Gastrocnemius medialis (tissue), 4 donors: ENCODE measurements around the gene ZDHHC14. TPM values are rescaled to one million over a fixed set of nuclear protein-coding genes. Genes with fewer than 3 reads are reported as not detected.

Experiments used
- ATAC-seq, 2 donors: fragments of 150-250 bp; one replicate each; pipeline ENCODE4 v1.9.1; 2016
- DNase-seq, 2 donors: peaks; one replicate each; pipeline ENCODE4 v3.0.0-alpha.2; 2019
- H3K27ac ChIP-seq, 4 donors: fragments of 200-600 bp; sonication (generic); 1 replicate in 1 of 4; 2 replicates in 3 of 4; pipeline ENCODE4 v1.5.1; 2016 to 2018; ENCODE audit warnings: mild to moderate bottlenecking in 2 of 4, moderate library complexity in 1 of 4
- H3K27me3 ChIP-seq, 3 donors: fragments of 200-600 bp; sonication (generic) in 2 of 3; 1 replicate in 1 of 3; 2 replicates in 2 of 3; pipeline versions ENCODE4 v1.5.1 to v1.6.0; 2016 to 2019; ENCODE audit warnings: mild to moderate bottlenecking in 1 of 3, moderate library complexity in 1 of 3
- H3K36me3 ChIP-seq, 2 donors: fragments of 200-600 bp; sonication (generic) in 1 of 2; one replicate each; pipeline ENCODE4 v1.5.1; 2017 to 2018
- H3K4me1 ChIP-seq, 2 donors: fragments of 200-600 bp; sonication (generic) in 1 of 2; one replicate each; pipeline ENCODE4 v1.5.1; 2016 to 2017; ENCODE audit warnings: mild to moderate bottlenecking in 2 of 2
- H3K4me3 ChIP-seq, 4 donors: fragments of 200-600 bp; sonication (generic) in 3 of 4; 1 replicate in 1 of 4; 2 replicates in 3 of 4; pipeline ENCODE4 v1.5.1; 2016 to 2019; ENCODE audit warnings: mild to moderate bottlenecking in 2 of 4
- H3K9me3 ChIP-seq, 3 donors: fragments of 200-600 bp; sonication (generic) in 2 of 3; 1 replicate in 1 of 3; 2 replicates in 2 of 3; pipeline ENCODE4 v1.5.1; 2016 to 2019
- POLR2A ChIP-seq, 2 donors: fragments of 450-650 bp; IDR thresholded peaks; one replicate each; pipeline ENCODE4 v1.6.1; 2017; ENCODE audit warnings: antibody characterized with exemption in 2 of 2, mild to moderate bottlenecking in 2 of 2, moderate library complexity in 2 of 2
- in situ Hi-C, 4 donors: fragments of 200-750 bp; cut with MboI; loops; one replicate each; pipeline versions ENCODE4 v1.15.0 to v1.8.0; 2017; ENCODE audit warnings: low sequenced_read_pairs in 4 of 4
- intact Hi-C: fragments of 100-400 bp; cut with DNase I; formaldehyde crosslinking; loops from one replicate; pipeline ENCODE4 v1.15.1; 2023; ENCODE audit warnings: low total_unique reads
- total RNA-seq, 4 donors: library from RNA; depleted of rRNA; stranded (reverse); fragments of >200 nt; gene quantifications; one replicate each; pipeline versions ENCODE4 v1.1.0 to v1.2.3, GENCODE V29; 2016
- TF ChIP-seq, protein P1 (sequence below), 5 experiments: fragments of 450-650 bp in 3 of 5; fragments of 200-600 bp in 2 of 5; sonication (generic) in 2 of 5; IDR thresholded peaks in 4 of 5; conservative IDR thresholded peaks in 1 of 5; 1 replicate in 4 of 5; 2 replicates in 1 of 5; pipeline ENCODE4 v1.5.1; 2016 to 2019; ENCODE audit warnings: antibody characterized with exemption in 5 of 5, mild to moderate bottlenecking in 3 of 5, moderate library complexity in 3 of 5

ZDHHC14 gene
- total RNA-seq, 4 donors from 2014 or later = 3.7 to 7.7 (median 5.9) TPM

GRCh38 chr6:157592980-157593379 is 212.0 kb downstream of the ZDHHC14 start:
- in situ Hi-C loops (loop anchor here in 3 of 4 donors (10.0 to 25.0 kb wide), 2 partner anchors 206 to 268 kb away; partner anchors contain the start of genes ZDHHC14 (in 2 of the 3) and TMEM242 (in 1 of the 3)), intact Hi-C loops (no loop called here)
- TF ChIP-seq, protein P1, sequence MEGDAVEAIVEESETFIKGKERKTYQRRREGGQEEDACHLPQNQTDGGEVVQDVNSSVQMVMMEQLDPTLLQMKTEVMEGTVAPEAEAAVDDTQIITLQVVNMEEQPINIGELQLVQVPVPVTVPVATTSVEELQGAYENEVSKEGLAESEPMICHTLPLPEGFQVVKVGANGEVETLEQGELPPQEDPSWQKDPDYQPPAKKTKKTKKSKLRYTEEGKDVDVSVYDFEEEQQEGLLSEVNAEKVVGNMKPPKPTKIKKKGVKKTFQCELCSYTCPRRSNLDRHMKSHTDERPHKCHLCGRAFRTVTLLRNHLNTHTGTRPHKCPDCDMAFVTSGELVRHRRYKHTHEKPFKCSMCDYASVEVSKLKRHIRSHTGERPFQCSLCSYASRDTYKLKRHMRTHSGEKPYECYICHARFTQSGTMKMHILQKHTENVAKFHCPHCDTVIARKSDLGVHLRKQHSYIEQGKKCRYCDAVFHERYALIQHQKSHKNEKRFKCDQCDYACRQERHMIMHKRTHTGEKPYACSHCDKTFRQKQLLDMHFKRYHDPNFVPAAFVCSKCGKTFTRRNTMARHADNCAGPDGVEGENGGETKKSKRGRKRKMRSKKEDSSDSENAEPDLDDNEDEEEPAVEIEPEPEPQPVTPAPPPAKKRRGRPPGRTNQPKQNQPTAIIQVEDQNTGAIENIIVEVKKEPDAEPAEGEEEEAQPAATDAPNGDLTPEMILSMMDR (IDR thresholded peaks at IDR 0.05 in 4 of 5, conservative IDR thresholded peaks at IDR 0.05 in 1 of 5) = no peak
- no peak for TF ChIP-seq POLR2A (IDR thresholded peaks at IDR 0.05)
- H3K9me3 ChIP-seq = no peaks in the 10 kb centered on the region
- no peaks in the 10 kb centered on the region for H3K4me1 ChIP-seq
- H3K36me3 ChIP-seq = no peaks in the 10 kb centered on the region
- H3K27ac ChIP-seq = no peak overlapping the region
- no peak for ATAC-seq
- no peak for DNase-seq
- no peak overlapping the region for H3K4me3 ChIP-seq
- no peaks in the 10 kb centered on the region for H3K27me3 ChIP-seq

- Histone ChIP-seq H3K9me3 (no peaks in the 10 kb centered on the region), H3K27me3 (no peaks in the 10 kb centered on the region), H3K4me1 (no peaks in the 10 kb centered on the region), H3K36me3 (no peaks in the 10 kb centered on the region), H3K4me3 (no peak overlapping the region), H3K27ac (no peak overlapping the region)
- no peak for ATAC-seq
- intact Hi-C loops = no loop called here
- TF ChIP-seq, protein P1 (IDR thresholded peaks at IDR 0.05 in 4 of 5, conservative IDR thresholded peaks at IDR 0.05 in 1 of 5) = no peak
- no peak for TF ChIP-seq POLR2A (IDR thresholded peaks at IDR 0.05)
- no peak for DNase-seq
- in situ Hi-C loops = loop anchor here in 3 of 4 donors (10.0 to 25.0 kb wide), 2 partner anchors 206 to 269 kb away; partner anchors contain the start of genes ZDHHC14 (in 2 of the 3) and TMEM242 (in 1 of the 3)
Measured at GRCh38 chr6:157593596-157593995, 212.6 kb downstream of the ZDHHC14 start.

GRCh38 chr6:157594292-157594691 is 213.3 kb downstream of the ZDHHC14 start:
- Histone ChIP-seq H3K27ac (no peak overlapping the region), H3K4me1 (no peaks in the 10 kb centered on the region), H3K36me3 (no peaks in the 10 kb centered on the region), H3K9me3 (no peaks in the 10 kb centered on the region), H3K4me3 (no peak overlapping the region), H3K27me3 (no peaks in the 10 kb centered on the region)
- TF ChIP-seq POLR2A (IDR thresholded peaks at IDR 0.05) = no peak
- TF ChIP-seq, protein P1 (IDR thresholded peaks at IDR 0.05 in 4 of 5, conservative IDR thresholded peaks at IDR 0.05 in 1 of 5) = no peak
- intact Hi-C loops (no loop called here), in situ Hi-C loops (loop anchor here in 3 of 4 donors (10.0 to 25.0 kb wide), 2 partner anchors 207 to 269 kb away; partner anchors contain the start of genes ZDHHC14 (in 2 of the 3) and TMEM242 (in 1 of the 3))
- ATAC-seq = no peak
- DNase-seq = no peak

GRCh38 chr6:157595768-157596167 is 214.8 kb downstream of the ZDHHC14 start:
- no peaks in the 10 kb centered on the region for H3K4me1 ChIP-seq
- intact Hi-C loops (loop anchor here (2.0 kb wide), 1 partner anchor 281 kb away; no protein-coding TSS in a partner anchor), in situ Hi-C loops (loop anchor here in 3 of 4 donors (10.0 to 25.0 kb wide), 2 partner anchors 208 to 271 kb away; partner anchors contain the start of genes ZDHHC14 (in 2 of the 3) and TMEM242 (in 1 of the 3))
- DNase-seq = no peak
- H3K27me3 ChIP-seq = no peaks in the 10 kb centered on the region
- no peak for ATAC-seq
- no peaks in the 10 kb centered on the region for H3K9me3 ChIP-seq
- no peak overlapping the region for H3K27ac ChIP-seq
- TF ChIP-seq POLR2A (IDR thresholded peaks at IDR 0.05) = no peak
- TF ChIP-seq, protein P1 (IDR thresholded peaks at IDR 0.05 in 4 of 5, conservative IDR thresholded peaks at IDR 0.05 in 1 of 5) = no peak
- H3K4me3 ChIP-seq = no peak overlapping the region
- H3K36me3 ChIP-seq = no peaks in the 10 kb centered on the region
